Measurements from ENCODE around the gene DLGAP3.

DLGAP3 gene

DNA sequence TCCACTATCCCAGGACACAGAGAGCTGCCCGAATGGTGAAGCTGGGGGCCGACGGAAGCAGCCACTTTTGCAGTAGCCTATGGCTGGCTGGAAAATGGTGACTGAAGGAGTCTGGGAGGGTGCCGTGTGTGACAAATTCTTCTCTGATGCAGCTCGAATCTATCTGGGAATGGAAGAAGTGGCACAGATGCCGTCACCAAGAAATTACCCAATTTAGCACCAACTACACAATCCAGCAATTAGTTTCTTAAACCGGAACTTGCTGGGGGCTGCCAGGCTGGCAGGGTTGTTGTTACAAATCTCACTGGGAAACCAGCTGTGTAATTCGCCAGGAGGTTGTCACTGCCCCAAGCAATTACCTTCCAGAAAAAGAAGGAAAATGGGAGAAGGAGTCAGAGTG, 18.0 kb downstream of the DLGAP3 start:
- no peak for DNase-seq (ENCODE audit: extremely low read depth, low read depth)
- TF ChIP-seq, protein P1, sequence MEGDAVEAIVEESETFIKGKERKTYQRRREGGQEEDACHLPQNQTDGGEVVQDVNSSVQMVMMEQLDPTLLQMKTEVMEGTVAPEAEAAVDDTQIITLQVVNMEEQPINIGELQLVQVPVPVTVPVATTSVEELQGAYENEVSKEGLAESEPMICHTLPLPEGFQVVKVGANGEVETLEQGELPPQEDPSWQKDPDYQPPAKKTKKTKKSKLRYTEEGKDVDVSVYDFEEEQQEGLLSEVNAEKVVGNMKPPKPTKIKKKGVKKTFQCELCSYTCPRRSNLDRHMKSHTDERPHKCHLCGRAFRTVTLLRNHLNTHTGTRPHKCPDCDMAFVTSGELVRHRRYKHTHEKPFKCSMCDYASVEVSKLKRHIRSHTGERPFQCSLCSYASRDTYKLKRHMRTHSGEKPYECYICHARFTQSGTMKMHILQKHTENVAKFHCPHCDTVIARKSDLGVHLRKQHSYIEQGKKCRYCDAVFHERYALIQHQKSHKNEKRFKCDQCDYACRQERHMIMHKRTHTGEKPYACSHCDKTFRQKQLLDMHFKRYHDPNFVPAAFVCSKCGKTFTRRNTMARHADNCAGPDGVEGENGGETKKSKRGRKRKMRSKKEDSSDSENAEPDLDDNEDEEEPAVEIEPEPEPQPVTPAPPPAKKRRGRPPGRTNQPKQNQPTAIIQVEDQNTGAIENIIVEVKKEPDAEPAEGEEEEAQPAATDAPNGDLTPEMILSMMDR (IDR thresholded peaks at IDR 0.05; ENCODE audit: low read depth, low read length, missing control alignments): no peak
- H3K4me3 ChIP-seq (replicated peaks; ENCODE audit: low read depth, low read length): no peak overlapping the region

DNA sequence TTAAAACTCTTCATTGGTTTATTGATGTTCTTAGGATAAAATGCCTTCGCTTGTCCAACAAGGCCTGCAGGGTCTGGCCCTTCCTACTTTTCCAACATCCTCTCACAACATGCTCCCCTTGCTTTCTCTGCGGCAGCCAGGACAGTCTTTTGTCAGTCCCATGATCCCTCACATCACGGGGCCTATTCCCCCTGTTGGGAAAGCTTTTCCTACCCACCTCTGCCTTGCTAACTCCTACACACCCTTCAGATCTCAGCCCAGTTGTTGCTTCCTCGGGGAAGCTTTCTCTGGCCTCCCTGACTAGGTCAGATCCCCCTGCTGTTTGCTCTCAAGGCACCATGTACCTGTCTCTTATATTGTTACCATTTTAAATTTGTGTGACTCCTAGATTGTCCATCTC, 19.0 kb downstream of the DLGAP3 start:
- no peak for DNase-seq (ENCODE audit: extremely low read depth, low read depth)

DNA sequence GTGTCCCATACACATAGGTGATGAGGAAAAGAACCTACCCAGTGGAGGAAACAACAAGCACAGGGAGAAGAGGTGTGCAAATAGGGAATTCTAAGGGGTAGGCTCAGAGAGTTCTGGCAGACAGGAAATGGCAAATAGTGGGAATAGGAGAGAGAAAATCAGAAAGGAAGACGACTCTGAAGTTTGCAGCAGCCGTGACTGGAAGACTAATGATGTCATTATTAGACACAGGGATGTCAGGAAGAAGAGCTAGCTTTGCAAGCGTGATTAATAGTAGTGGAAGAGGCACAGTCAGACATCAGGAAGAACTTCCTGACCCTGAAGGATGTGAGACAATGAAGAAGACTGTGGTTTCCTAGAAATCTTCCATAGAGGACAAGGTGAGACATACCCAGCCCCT, 21.1 kb downstream of the DLGAP3 start:
- no peak overlapping the region for H3K4me3 ChIP-seq (replicated peaks; ENCODE audit: low read depth, low read length)
- DNase-seq (ENCODE audit: extremely low read depth, low read depth): no peak
- TF ChIP-seq, protein P1 (IDR thresholded peaks at IDR 0.05; ENCODE audit: low read depth, low read length, missing control alignments): no peak

More for the DNA sequence above, 19.0 kb downstream of the DLGAP3 start:
- no peak overlapping the region for H3K4me3 ChIP-seq (replicated peaks; ENCODE audit: low read depth, low read length)
- TF ChIP-seq, protein P1 (IDR thresholded peaks at IDR 0.05; ENCODE audit: low read depth, low read length, missing control alignments): no peak

DNA sequence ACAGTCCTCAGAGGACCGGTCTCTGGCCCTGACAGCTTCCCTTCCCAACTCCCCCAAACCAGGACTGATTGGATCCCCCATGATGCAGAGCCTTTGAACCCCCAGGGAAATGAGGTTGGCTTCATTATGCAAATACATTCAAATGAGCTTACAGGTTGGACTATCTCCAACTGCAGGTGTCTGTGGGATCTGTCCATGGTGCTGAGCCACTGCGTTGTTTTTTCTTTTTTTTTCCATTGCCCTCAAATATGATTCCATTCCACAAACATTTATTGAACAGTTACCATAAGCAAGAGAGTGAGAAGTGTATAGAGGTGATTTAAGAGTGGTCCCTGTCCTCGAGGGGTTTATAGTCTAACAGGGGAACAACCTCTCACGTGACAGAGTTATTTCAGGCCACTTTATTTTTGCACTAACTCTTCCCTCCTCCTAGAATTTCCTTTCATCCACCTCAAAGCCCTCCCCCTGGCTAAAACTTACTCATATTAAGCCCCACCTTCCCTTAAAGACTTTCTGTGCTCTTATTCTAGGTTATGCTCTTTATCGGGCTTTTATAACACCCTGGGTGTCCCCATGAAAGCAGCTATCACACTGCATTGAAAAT, 21.9 kb downstream of the DLGAP3 start:
- no peak for DNase-seq (ENCODE audit: extremely low read depth, low read depth)
- TF ChIP-seq, protein P1 (IDR thresholded peaks at IDR 0.05; ENCODE audit: low read depth, low read length, missing control alignments): no peak

DNA sequence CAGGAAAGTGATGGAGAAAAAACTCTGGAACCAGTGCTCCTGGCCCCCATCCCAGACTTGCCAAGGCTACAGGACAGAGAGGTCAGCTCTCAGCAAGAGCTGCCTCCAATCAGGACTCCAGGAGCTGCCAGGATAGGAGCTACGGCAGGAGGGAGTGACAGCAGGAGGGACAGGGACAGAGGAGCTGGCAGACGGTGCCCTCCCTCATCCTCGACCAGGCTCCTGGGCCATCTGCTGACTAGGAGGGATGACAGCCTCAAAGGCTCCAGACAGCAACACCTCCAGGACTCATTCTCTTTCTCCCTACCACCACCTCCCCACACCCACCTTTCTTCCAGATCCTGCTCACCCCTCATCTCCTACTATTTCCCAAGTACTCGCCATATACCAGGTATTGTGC, 22.7 kb downstream of the DLGAP3 start:
- TF ChIP-seq, protein P1 (IDR thresholded peaks at IDR 0.05; ENCODE audit: low read depth, low read length, missing control alignments): no peak
- no peak overlapping the region for H3K4me3 ChIP-seq (replicated peaks; ENCODE audit: low read depth, low read length)
- no peak for DNase-seq (ENCODE audit: extremely low read depth, low read depth)

More for the DNA sequence above, 21.9 kb downstream of the DLGAP3 start:
- no peak overlapping the region for H3K4me3 ChIP-seq (replicated peaks; ENCODE audit: low read depth, low read length)

DNA sequence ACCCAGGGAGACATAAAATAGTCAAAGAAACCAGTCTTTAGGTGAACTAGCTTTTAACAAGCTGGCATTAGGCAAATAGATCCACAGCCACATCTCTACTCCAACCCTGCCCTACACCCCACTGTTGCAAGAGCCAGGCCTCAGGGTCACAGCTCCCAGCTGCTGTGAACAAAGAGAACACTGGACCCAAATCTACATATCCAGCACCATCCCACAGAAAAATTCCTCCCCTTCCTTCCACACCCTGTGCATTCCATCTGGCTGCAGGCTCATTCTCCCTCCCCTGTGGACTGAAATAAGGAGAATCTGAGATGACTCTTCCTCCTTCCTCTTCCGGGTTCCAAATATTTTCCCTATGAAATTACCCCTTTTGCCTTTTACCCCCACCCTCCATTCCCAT, 23.2 kb downstream of the DLGAP3 start:
- TF ChIP-seq, protein P1 (IDR thresholded peaks at IDR 0.05; ENCODE audit: low read depth, low read length, missing control alignments): no peak
- no peak for DNase-seq (ENCODE audit: extremely low read depth, low read depth)

DNA sequence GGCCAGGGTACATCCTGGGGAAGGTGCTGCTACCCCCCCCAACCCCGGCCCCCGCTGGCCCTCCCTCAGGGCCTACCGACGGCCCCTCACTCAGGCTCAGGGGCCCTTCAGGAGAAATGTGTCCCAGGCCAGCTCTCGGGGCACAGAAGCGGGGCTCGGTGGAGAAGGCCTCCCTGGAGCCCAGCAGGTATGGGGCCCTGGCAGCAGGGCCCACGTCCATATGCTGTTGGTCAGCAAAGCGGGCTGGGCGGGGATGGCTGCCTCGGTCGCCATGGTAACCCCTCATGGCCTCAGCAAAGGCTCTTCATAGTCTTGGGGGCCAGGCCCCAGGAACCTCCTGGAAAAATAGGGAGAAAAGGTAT, 24.4 kb downstream of the DLGAP3 start:
- TF ChIP-seq, protein P1 (IDR thresholded peaks at IDR 0.05; ENCODE audit: low read depth, low read length, missing control alignments): no peak
- no peak overlapping the region for H3K4me3 ChIP-seq (replicated peaks; ENCODE audit: low read depth, low read length)
- DNase-seq (ENCODE audit: extremely low read depth, low read depth): no peak

More for the DNA sequence above, 23.2 kb downstream of the DLGAP3 start:
- H3K4me3 ChIP-seq (replicated peaks; ENCODE audit: low read depth, low read length): no peak overlapping the region

All from HFF-Myc (cell line).